ENCODE data around the gene LRP1B. TPM values are rescaled to one million over a fixed set of nuclear protein-coding genes. Genes with fewer than 3 reads are reported as not detected.

LRP1B gene
- total and polyA plus RNA-seq, 2 of the 8 experiments (the other 6 are each of a cell fraction or from before 2014, with no cell fraction given) = 0.03 TPM; not detected in 1

- TF ChIP-seq ZNF274 (IDR thresholded peaks at IDR 0.05; ENCODE audit: borderline replicate concordance, extremely low read depth, low read length) (no peak), CTCF (IDR thresholded peaks at IDR 0.05; ENCODE audit: control extremely low read depth in 1 of 3, insufficient read depth in 1 of 3, low read depth in 1 of 3, low read length in 3 of 3) (no peak)
These were observed 197.6 kb downstream of the LRP1B start (continued) for GRCh38 chr2:141933226-141933625.

Measured in H1 (cell line).